Prostate gland (tissue), 2 donors: ENCODE results near the gene PROSER1. TPM values are rescaled to one million over a fixed set of nuclear protein-coding genes. Genes with fewer than 3 reads are reported as not detected.

ENCODE experiments used
- DNase-seq: peaks from one replicate; pipeline ENCODE4 v3.0.0-alpha.2; 2019; ENCODE audit warnings: low spot score
- H3K27ac ChIP-seq, 2 donors: fragments of 200-600 bp; sonication (generic); 2 replicates each; pipeline ENCODE4 v1.5.1; 2017 to 2019
- H3K27me3 ChIP-seq: fragments of 200-600 bp; sonication (generic); replicated peaks from 2 replicates; pipeline ENCODE4 v1.5.1; 2019; ENCODE audit not compliant: insufficient read depth
- H3K36me3 ChIP-seq, 2 donors: fragments of 200-600 bp; sonication (generic); 1 replicate in 1 of 2; 2 replicates in 1 of 2; pipeline versions ENCODE4 v1.5.1 to v1.8.1; 2017 to 2019
- H3K4me1 ChIP-seq: fragments of 200-600 bp; sonication (generic); replicated peaks from 2 replicates; pipeline ENCODE4 v1.5.1; 2019
- H3K4me3 ChIP-seq, 2 donors: fragments of 200-600 bp; sonication (generic); 2 replicates each; pipeline ENCODE4 v1.5.1; 2017 to 2019
- H3K9me3 ChIP-seq: fragments of 200-600 bp; sonication (generic); 2 replicates; pipeline ENCODE4 v1.5.1; 2017
- POLR2A ChIP-seq: fragments of 450-650 bp; IDR thresholded peaks from one replicate; pipeline ENCODE4 v1.6.1; 2016; ENCODE audit warnings: antibody characterized with exemption, mild to moderate bottlenecking
- POLR2AphosphoS5 ChIP-seq: sonication (generic); formaldehyde crosslinking; IDR thresholded peaks from one replicate; pipeline ENCODE4 v1.6.1; 2017; ENCODE audit warnings: antibody characterized with exemption
- WGBS: methylation state at CpG from one replicate; pipeline ENCODE4 v1.1.5; 2018; 5-methylcytosine and 5-hydroxymethylcytosine counted together
- intact Hi-C: fragments of 100-400 bp; cut with DNase I; formaldehyde crosslinking; loops from one replicate; pipeline ENCODE4 v1.14.2; 2022
- total RNA-seq, 2 donors: library from RNA; depleted of rRNA; stranded (reverse); fragments of >200 nt; gene quantifications; one replicate each; pipeline ENCODE4 v1.1.0, GENCODE V29; 2016
- TF ChIP-seq, protein P1 (sequence below), 4 experiments: fragments of 200-600 bp in 2 of 4; fragments of 450-650 bp in 2 of 4; sonication (generic) in 2 of 4; IDR thresholded peaks; 1 replicate in 3 of 4; 2 replicates in 1 of 4; pipeline ENCODE4 v1.5.1; 2016 to 2019; ENCODE audit warnings: antibody characterized with exemption in 4 of 4, mild to moderate bottlenecking in 2 of 4, moderate library complexity in 2 of 4

The PROSER1 gene
- total RNA-seq, 2 donors from 2014 or later: 33.6 to 39.5 TPM

DNA sequence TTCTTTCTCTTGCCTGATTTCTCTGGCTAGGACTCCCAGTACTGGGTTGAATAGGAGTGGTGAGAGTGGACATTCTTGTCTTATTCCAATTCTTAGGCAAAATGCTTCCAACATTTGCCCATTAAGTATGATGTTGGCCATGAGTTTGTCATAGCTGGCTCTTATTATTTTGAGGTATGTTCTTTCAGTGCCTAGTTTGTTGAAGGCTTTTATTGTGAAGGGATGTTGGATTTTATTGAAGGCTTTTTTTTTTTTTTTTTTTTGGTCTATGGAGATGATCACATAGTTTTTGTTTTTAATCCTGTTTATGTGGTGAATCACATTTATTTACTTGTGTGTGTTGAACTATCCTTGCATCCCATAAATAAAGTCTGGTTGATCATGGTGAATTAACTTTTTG lies 20.2 kb upstream of the PROSER1 start:
- intact Hi-C loops: no loop called here
- TF ChIP-seq POLR2AphosphoS5 (no peak), POLR2A (no peak)
- TF ChIP-seq, protein P1, sequence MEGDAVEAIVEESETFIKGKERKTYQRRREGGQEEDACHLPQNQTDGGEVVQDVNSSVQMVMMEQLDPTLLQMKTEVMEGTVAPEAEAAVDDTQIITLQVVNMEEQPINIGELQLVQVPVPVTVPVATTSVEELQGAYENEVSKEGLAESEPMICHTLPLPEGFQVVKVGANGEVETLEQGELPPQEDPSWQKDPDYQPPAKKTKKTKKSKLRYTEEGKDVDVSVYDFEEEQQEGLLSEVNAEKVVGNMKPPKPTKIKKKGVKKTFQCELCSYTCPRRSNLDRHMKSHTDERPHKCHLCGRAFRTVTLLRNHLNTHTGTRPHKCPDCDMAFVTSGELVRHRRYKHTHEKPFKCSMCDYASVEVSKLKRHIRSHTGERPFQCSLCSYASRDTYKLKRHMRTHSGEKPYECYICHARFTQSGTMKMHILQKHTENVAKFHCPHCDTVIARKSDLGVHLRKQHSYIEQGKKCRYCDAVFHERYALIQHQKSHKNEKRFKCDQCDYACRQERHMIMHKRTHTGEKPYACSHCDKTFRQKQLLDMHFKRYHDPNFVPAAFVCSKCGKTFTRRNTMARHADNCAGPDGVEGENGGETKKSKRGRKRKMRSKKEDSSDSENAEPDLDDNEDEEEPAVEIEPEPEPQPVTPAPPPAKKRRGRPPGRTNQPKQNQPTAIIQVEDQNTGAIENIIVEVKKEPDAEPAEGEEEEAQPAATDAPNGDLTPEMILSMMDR (IDR thresholded peaks at IDR 0.05): no peak
- no peaks in the 10 kb centered on the region for H3K9me3 ChIP-seq

DNA sequence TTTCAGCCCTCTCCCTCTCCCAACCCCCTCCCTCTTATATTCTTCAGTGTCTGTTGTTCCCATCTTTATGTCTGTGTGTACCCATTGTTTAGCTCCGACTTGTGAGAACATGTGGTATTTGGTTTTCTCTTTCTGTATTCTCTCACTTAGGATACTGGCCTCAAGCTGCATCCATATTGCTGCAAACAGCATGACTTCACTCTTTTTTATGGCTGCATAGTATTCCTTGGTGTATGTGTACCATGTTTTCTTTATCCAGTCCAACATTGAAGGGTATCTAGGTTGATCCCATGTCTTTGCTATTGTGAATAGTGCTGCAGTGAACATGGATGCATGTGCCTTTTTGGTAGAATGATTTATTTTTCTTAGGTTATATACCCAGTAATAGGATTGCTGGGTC lies 18.1 kb upstream of the PROSER1 start:
- Histone ChIP-seq H3K4me1 (no peaks in the 10 kb centered on the region), H3K9me3 (no peaks in the 10 kb centered on the region), H3K27me3 (no peaks in the 10 kb centered on the region), H3K4me3 (no peak overlapping the region), H3K27ac (no peak overlapping the region), H3K36me3 (no peaks in the 10 kb centered on the region)
- WGBS: 96% methylated on average over 1 of the region's 1 CpG
- TF ChIP-seq, protein P1 (IDR thresholded peaks at IDR 0.05): no peak
- TF ChIP-seq POLR2A (no peak), POLR2AphosphoS5 (no peak)
- intact Hi-C loops: no loop called here
- DNase-seq: no peak

More for the DNA sequence above, 20.2 kb upstream of the PROSER1 start:
- no peak overlapping the region for H3K27ac ChIP-seq
- no peak for DNase-seq
- H3K36me3 ChIP-seq: no peaks in the 10 kb centered on the region
- no peak overlapping the region for H3K4me3 ChIP-seq
- H3K4me1 ChIP-seq: no peaks in the 10 kb centered on the region
- H3K27me3 ChIP-seq: no peaks in the 10 kb centered on the region

DNA sequence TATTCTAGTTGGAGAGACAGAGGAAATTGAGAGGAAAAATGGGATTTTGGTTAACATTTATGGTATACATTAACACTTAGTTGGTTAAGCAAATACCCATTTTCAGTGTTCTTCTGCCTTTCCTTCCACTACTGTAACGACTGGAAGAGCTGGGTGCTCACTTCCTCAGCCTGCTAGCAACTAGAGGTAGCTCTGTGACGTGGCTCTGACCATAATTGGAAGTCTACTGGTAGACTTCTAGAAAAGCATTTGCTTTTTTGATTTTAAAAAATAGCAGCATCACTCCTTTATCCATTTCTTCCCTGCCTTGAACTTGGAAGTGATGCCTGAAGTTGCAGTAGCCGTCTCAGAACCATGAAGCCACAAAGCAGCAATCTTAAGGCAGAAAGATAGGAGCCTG lies 16.2 kb upstream of the PROSER1 start:
- Histone ChIP-seq H3K4me1 (no peaks in the 10 kb centered on the region), H3K36me3 (no peaks in the 10 kb centered on the region), H3K9me3 (no peaks in the 10 kb centered on the region), H3K27me3 (no peaks in the 10 kb centered on the region), H3K27ac (no peak overlapping the region), H3K4me3 (no peak overlapping the region)
- no peak for TF ChIP-seq POLR2A
- TF ChIP-seq, protein P1 (IDR thresholded peaks at IDR 0.05): no peak
- no peak for DNase-seq
- intact Hi-C loops: loop anchor here (5.0 kb wide), 1 partner anchor 558 kb away; no protein-coding TSS in a partner anchor
- 88% methylated on average over 3 of the region's 3 CpGs for WGBS

DNA sequence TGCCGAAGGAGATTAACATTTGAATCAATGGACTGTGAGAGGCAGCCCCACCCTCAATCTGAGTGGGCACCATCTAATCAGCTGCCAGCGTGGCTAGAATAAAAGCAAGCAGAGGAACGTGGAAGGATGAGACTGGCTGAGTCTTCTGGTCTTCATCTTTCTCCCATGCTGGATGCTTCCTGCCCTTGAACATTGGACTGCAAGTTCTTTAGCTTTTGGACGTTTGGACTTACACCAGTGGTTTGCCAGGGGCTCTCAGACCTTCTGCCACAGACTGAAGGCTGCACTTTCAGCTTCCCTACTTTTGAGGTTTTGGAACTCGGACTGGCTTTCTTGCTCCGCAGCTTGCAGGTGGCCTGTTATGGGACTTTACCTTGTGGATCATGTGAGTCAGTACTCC lies 15.1 kb upstream of the PROSER1 start:
- intact Hi-C loops: loop anchor here (5.0 kb wide), 1 partner anchor 559 kb away; no protein-coding TSS in a partner anchor
- TF ChIP-seq POLR2AphosphoS5 (no peak), POLR2A (no peak)
- TF ChIP-seq, protein P1 (IDR thresholded peaks at IDR 0.05): no peak

DNA sequence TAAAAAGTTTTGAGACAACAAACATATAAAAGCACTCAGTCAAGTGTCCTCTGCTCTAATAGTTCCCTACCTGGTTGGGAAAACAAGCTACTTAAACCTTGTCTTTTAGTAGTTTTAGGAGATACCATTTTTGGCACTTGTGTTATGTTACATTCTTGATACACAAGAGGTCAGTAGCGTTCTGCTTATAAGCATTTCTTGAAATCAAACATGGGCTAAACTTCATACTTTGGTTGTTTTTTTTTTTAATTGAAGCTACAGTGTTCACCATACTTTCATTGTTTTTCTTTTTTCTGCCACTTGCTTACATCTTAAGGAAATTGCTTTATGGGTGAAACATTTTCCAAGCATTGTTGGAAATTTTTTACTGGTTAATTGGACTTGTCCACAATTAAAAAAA lies 13.3 kb upstream of the PROSER1 start:
- intact Hi-C loops: loop anchor here (5.0 kb wide), 1 partner anchor 561 kb away; no protein-coding TSS in a partner anchor
- Histone ChIP-seq H3K4me3 (no peak overlapping the region), H3K4me1 (no peaks in the 10 kb centered on the region), H3K36me3 (no peaks in the 10 kb centered on the region), H3K27me3 (no peaks in the 10 kb centered on the region), H3K27ac (no peak overlapping the region), H3K9me3 (no peaks in the 10 kb centered on the region)
- DNase-seq: no peak
- 14% methylated on average over 1 of the region's 1 CpG for WGBS
- TF ChIP-seq POLR2AphosphoS5 (no peak), POLR2A (no peak)
- TF ChIP-seq, protein P1 (IDR thresholded peaks at IDR 0.05): peak in 2 of 4 experiments; percentile 11 to 30

More for the DNA sequence above, 15.1 kb upstream of the PROSER1 start:
- Histone ChIP-seq H3K27ac (no peak overlapping the region), H3K4me3 (no peak overlapping the region), H3K36me3 (no peaks in the 10 kb centered on the region), H3K9me3 (no peaks in the 10 kb centered on the region), H3K4me1 (no peaks in the 10 kb centered on the region), H3K27me3 (no peaks in the 10 kb centered on the region)
- DNase-seq: no peak
- WGBS: 80% methylated on average over 6 of the region's 6 CpGs
